ENCODE measurements around the gene KAZN. TPM values are rescaled to one million over a fixed set of nuclear protein-coding genes. Genes with fewer than 3 reads are reported as not detected.

KAZN gene
- total and polyA plus RNA-seq, 4 donors, result 7.6 to 18.8 (median 11.2) TPM

DNA sequence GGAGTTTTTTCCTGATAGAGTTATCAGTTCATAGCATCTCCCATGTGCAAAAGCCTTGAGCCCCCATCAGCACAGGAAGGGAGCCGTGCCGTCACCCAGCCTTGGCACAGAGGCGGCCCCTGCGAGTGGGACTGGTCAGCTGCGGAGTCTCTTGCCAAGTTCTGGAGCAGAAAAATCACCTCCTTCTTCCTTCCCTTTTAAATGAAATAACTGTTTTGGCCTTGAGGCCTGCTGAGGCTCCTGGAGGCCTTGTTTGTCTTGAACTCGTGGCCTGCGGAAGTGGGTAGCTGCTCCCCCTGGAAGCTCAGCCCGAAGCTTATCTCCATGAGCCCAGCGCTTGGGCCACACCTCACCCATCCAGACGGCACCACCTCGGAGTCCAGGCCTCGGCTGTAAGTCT, 409.4 kb downstream of the KAZN start:
- Histone ChIP-seq H3K27ac (ENCODE audit: low read depth in 1 of 2, low read length in 1 of 2) (peak overlapping the region in 1 of 2 donors; percentile 34), H3K36me3 (ENCODE audit: control insufficient read depth in 4 of 4, insufficient read depth in 4 of 4, low read length in 4 of 4) (no peaks in the 10 kb centered on the region), H3K4me1 (ENCODE audit: control insufficient read depth in 5 of 5, insufficient read depth in 5 of 5, low read length in 5 of 5) (peaks cover 0 to 32% (median 12%) of the 10 kb centered on the region in 5 donors), H3K9ac (ENCODE audit: insufficient read depth in 1 of 2, low read length in 2 of 2) (no peak overlapping the region), H3K4me3 (no peak overlapping the region), H3K9me3 (ENCODE audit: control insufficient read depth in 4 of 4, insufficient read depth in 3 of 4, low read length in 3 of 4) (peaks cover 0 to 2% (median 0%) of the 10 kb centered on the region in 4 donors), H3K27me3 (ENCODE audit: control insufficient read depth in 3 of 3, insufficient read depth in 3 of 3, low read length in 2 of 3) (no peaks in the 10 kb centered on the region)
- TF ChIP-seq, protein P1, sequence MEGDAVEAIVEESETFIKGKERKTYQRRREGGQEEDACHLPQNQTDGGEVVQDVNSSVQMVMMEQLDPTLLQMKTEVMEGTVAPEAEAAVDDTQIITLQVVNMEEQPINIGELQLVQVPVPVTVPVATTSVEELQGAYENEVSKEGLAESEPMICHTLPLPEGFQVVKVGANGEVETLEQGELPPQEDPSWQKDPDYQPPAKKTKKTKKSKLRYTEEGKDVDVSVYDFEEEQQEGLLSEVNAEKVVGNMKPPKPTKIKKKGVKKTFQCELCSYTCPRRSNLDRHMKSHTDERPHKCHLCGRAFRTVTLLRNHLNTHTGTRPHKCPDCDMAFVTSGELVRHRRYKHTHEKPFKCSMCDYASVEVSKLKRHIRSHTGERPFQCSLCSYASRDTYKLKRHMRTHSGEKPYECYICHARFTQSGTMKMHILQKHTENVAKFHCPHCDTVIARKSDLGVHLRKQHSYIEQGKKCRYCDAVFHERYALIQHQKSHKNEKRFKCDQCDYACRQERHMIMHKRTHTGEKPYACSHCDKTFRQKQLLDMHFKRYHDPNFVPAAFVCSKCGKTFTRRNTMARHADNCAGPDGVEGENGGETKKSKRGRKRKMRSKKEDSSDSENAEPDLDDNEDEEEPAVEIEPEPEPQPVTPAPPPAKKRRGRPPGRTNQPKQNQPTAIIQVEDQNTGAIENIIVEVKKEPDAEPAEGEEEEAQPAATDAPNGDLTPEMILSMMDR (IDR thresholded peaks at IDR 0.05; ENCODE audit: control extremely low read depth, extremely low read depth), result no peak
- ATAC-seq (ENCODE audit: insufficient read depth, low FRiP score) (no peak), DNase-seq (peak in 1 of 3 donors; percentile 38)
- WGBS, 2 donors, result 41 to 56% methylated on average over 12 of the region's 12 CpGs

DNA sequence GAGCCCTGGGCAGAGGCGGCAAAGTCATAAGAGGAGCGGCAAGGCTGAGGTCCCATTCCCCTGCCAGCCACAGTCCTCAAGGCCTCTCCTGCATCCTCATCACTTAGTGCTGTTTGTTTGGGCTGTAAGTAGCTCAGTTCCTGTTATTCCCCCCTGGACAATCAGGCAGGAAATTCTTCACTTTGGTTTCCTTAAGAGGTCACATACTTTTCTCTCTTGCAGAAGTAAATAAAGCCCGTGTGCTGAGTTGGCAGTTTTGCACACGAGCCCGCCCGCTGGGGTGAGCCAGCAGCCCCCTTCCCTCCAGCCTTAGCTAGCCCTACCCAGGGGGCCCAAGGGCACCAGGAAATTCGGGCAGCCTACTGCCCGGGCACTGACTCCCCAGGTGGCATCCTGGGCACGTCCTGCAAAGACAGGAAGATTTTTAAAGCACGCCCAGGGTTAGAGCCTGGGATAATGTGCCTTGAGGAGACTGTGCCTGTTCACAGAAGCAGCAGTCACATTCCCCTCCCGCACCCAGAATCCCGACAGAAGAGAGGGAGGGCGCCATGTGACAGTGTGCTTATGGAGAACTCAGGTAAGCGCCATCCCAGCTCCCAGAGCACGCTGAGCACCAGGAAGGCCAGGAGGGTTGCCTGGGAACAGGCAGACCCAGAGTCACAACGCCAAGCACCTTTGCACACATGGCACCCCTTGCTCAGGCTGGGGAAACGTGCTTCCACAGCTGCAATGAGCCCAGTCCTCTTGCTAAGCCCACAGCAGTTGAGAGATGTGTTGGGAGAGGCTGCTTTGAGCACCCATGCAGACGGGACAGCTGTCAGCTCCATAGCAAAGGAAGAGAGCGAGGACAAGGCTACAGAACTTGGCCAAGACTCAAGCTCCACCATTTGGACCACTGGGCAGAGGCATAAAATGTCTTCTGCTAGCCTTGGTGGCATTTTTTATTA, 410.6 kb downstream of the KAZN start:
- Histone ChIP-seq H3K4me3 (no peak overlapping the region), H3K27me3 (ENCODE audit: control insufficient read depth in 3 of 3, insufficient read depth in 3 of 3, low read length in 2 of 3) (no peaks in the 10 kb centered on the region), H3K27ac (ENCODE audit: low read depth in 1 of 2, low read length in 1 of 2) (peak overlapping the region in 1 of 2 donors; percentile 61), H3K4me1 (ENCODE audit: control insufficient read depth in 5 of 5, insufficient read depth in 5 of 5, low read length in 5 of 5) (peaks cover 0 to 30% (median 12%) of the 10 kb centered on the region in 5 donors), H3K9ac (ENCODE audit: insufficient read depth in 1 of 2, low read length in 2 of 2) (peak overlapping the region in 1 of 2 donors; percentile 19), H3K9me3 (ENCODE audit: control insufficient read depth in 4 of 4, insufficient read depth in 3 of 4, low read length in 3 of 4) (peaks cover 0 to 2% (median 0%) of the 10 kb centered on the region in 4 donors), H3K36me3 (ENCODE audit: control insufficient read depth in 4 of 4, insufficient read depth in 4 of 4, low read length in 4 of 4) (no peaks in the 10 kb centered on the region)
- ATAC-seq (ENCODE audit: insufficient read depth, low FRiP score) (peak; percentile 29), DNase-seq (peak; percentile 53 to 82 (median 62))
- TF ChIP-seq, protein P1 (IDR thresholded peaks at IDR 0.05; ENCODE audit: control extremely low read depth, extremely low read depth), result no peak
- 45 to 52% methylated on average over 19 of the region's 19 CpGs for WGBS, 2 donors

DNA sequence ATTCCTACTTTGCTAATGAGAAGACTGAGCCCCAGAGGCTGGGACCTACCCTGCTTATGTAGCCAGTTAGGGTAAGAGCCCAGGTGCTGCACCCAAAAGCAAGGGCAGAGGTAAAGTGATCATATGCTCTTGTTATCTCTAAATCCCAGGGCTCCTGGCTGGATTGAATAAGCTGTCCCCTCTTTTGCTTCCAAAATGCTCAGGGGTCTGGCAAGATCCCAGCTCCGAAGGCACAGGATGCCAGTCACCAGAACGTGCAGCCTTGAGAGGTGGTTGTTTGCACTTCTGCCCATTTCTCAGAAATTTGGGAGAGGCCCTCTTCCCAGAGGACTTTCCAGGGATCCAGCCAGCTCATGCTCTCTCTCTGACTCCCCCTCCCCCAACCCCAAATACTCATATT, 412.7 kb downstream of the KAZN start:
- TF ChIP-seq, protein P1 (IDR thresholded peaks at IDR 0.05; ENCODE audit: control extremely low read depth, extremely low read depth), result no peak
- no peak overlapping the region for H3K4me3 ChIP-seq
- WGBS, 2 donors, result 67 to 72% methylated on average over 2 of the region's 2 CpGs
- peaks cover 0 to 2% (median 0%) of the 10 kb centered on the region in 4 donors for H3K9me3 ChIP-seq (ENCODE audit: control insufficient read depth in 4 of 4, insufficient read depth in 3 of 4, low read length in 3 of 4)
- ATAC-seq (ENCODE audit: insufficient read depth, low FRiP score) (no peak), DNase-seq (no peak)
- no peaks in the 10 kb centered on the region for H3K27me3 ChIP-seq (ENCODE audit: control insufficient read depth in 3 of 3, insufficient read depth in 3 of 3, low read length in 2 of 3)
- H3K27ac ChIP-seq (ENCODE audit: low read depth in 1 of 2, low read length in 1 of 2), result no peak overlapping the region
- peaks cover 0 to 26% (median 12%) of the 10 kb centered on the region in 5 donors for H3K4me1 ChIP-seq (ENCODE audit: control insufficient read depth in 5 of 5, insufficient read depth in 5 of 5, low read length in 5 of 5)
- no peaks in the 10 kb centered on the region for H3K36me3 ChIP-seq (ENCODE audit: control insufficient read depth in 4 of 4, insufficient read depth in 4 of 4, low read length in 4 of 4)
- H3K9ac ChIP-seq (ENCODE audit: insufficient read depth in 1 of 2, low read length in 2 of 2), result no peak overlapping the region

Measured in lung (tissue), 12 donors.